Measurements from ENCODE around the gene MED19. TPM values are rescaled to one million over a fixed set of nuclear protein-coding genes. Genes with fewer than 3 reads are reported as not detected.
"Not testable (repeated sequence)": the region's sequence is repeated elsewhere in the genome, so short reads cannot be mapped to it uniquely, and the experiment has no call there.

Gene MED19
- total RNA-seq, 1 donor from 2014 or later = 15.9 TPM

DNA sequence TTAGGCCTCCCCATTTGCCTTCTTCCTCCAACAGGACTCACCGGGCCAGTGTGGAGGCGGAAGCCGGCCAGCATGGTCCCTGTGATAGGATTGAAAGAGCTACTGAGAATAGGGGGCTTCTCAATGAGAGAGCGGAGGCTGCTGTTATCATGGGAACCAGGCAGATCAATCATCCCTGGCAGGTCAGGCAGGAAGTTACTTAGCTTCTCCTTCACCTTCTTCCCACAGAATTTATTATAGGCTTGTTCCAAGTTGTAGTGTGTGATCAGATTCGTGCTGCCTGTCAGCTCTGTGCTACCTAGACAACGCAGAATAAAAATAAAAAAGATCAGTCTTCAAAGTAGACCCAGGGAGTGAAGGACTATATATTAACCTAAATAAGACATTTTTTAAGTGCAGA is 7.1 kb downstream of the MED19 start:
- no peak overlapping the region for H3K4me3 ChIP-seq (ENCODE audit: low read depth, low read length)
- DNase-seq (ENCODE audit: low read depth) = no peak
- TF ChIP-seq, protein P1, sequence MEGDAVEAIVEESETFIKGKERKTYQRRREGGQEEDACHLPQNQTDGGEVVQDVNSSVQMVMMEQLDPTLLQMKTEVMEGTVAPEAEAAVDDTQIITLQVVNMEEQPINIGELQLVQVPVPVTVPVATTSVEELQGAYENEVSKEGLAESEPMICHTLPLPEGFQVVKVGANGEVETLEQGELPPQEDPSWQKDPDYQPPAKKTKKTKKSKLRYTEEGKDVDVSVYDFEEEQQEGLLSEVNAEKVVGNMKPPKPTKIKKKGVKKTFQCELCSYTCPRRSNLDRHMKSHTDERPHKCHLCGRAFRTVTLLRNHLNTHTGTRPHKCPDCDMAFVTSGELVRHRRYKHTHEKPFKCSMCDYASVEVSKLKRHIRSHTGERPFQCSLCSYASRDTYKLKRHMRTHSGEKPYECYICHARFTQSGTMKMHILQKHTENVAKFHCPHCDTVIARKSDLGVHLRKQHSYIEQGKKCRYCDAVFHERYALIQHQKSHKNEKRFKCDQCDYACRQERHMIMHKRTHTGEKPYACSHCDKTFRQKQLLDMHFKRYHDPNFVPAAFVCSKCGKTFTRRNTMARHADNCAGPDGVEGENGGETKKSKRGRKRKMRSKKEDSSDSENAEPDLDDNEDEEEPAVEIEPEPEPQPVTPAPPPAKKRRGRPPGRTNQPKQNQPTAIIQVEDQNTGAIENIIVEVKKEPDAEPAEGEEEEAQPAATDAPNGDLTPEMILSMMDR (conservative IDR thresholded peaks at IDR 0.05; ENCODE audit: low read depth, low read length) = no peak

DNA sequence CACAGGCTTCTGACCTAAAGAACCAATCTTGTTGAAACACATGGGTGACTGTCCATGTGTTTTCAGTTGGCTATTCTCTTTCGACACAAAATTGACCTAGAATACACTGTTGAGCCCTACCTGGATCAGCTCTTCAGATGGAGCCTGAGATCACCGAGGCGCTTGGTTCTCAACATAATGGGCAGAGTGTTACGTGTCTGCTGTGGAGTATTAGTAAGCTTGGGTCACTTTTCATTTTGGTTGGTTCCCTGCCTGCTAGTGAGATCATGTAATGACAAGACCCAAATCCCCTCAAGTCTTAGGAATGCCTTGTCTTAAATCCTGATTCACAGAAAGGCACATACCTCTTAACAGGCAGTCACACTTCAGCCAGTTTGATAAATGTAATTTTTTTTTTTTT is 8.7 kb downstream of the MED19 start:
- TF ChIP-seq, protein P1 (conservative IDR thresholded peaks at IDR 0.05; ENCODE audit: low read depth, low read length) = no peak
- no peak overlapping the region for H3K4me3 ChIP-seq (ENCODE audit: low read depth, low read length)
- DNase-seq (ENCODE audit: low read depth) = no peak

DNA sequence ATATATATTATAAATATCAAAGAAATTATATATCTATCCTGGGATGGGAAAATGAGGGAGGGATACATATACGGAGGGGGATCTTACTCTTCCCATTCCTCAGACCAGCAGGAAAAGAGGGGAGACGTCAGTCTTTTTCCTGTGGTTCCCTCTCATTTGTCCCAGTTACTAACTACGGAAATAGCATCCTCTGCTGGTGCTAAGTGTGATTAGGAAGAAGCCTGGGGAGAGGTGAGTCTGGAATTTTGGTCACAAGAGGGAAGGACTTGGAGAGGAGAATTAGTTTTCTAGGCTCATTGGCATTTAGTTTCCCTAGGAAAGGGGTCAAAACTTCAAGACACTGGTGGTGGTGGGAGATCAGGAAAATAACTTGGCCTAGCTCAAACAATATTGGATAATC is 11.6 kb downstream of the MED19 start:
- DNase-seq (ENCODE audit: low read depth) = no peak
- TF ChIP-seq, protein P1 (conservative IDR thresholded peaks at IDR 0.05; ENCODE audit: low read depth, low read length) = no peak
- no peak overlapping the region for H3K4me3 ChIP-seq (ENCODE audit: low read depth, low read length)

DNA sequence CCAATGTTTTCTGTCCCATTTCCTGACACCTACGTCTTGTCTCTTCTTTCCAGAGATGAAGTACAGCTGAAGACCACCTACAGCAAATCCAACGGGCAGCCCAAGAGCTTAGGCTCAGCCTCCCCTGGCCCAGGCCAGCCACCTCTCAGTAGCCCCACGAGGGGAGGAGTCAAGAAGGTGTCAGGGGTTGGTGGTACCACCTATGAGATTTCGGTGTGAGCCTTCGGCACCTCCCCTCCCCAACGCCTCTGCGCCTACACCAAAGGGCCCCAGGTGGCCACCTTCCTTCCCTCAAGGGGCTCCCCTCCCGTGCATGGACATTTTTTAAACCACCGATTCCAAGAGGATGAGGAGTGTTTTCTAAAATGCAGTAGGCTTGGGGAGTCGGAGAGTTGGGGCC is 12.2 kb downstream of the MED19 start:
- DNase-seq (ENCODE audit: low read depth) = no peak
- TF ChIP-seq, protein P1 (conservative IDR thresholded peaks at IDR 0.05; ENCODE audit: low read depth, low read length) = no peak
- H3K4me3 ChIP-seq (ENCODE audit: low read depth, low read length) = no peak overlapping the region

DNA sequence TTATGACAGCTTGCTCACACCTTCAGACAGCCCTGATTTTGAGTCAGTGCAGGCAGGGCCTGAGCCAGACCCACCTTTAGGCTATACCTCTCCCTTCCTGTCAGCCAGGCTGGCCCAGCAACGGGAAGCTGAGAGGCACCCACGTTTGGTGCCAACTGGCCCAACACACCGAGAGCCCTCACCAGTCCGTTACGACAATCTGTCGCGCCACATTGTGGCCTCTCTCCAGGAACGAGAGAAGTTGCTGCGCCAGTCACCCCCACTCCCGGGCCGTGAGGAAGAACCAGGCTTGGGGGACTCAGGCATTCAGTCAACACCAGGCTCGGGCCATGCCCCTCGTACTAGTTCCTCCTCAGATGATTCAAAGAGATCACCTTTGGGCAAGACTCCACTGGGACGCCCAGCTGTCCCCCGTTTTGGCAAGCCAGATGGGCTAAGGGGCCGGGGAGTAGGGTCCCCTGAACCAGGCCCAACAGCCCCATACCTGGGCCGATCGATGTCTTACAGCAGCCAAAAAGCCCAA is 13.1 kb downstream of the MED19 start:
- H3K4me3 ChIP-seq (ENCODE audit: low read depth, low read length) = no peak overlapping the region
- TF ChIP-seq, protein P1 (conservative IDR thresholded peaks at IDR 0.05; ENCODE audit: low read depth, low read length) = no peak
- no peak for DNase-seq (ENCODE audit: low read depth)

DNA sequence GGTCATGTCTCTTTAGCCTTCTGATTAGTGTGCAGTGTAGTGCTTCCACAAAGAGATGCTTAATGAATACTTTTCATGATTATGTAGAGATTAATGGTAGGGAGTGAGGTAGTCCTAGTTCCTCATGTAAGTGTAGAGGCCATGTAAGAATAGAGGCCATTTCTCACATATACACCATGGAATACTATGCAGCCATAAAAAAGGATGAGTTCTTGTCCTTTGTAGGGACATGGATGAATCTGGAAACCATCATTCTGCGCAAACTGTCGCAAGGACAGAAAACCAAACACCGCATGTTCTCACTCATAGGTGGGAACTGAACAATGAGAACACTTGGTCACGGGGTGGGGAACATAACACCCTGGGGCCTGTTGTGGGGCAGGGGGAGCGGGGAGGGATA is 21.5 kb downstream of the MED19 start:
- H3K4me3 ChIP-seq (ENCODE audit: low read depth, low read length); DNase-seq (ENCODE audit: low read depth): not testable (repeated sequence)

DNA sequence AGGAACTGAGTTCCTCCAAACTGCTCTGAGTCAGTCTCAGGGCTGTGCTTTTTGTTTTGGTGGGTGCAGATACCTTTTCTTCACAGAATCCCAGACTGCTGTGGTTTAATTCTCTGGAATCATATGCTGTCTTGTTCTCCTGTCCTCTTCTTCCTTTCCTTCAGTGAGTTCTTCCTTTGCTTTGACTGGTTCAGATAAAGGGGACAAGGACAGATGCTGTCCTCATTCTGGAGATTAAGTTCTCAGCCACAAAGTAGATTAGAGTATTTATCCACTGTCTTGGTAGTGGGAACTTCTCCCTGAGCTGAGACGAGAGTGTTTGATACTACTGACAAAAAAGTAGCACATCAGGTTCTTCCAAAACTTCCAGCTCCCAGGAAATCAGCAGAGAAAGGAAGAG is 30.8 kb downstream of the MED19 start:
- DNase-seq (ENCODE audit: low read depth) = no peak
- TF ChIP-seq, protein P1 (conservative IDR thresholded peaks at IDR 0.05; ENCODE audit: low read depth, low read length) = no peak
- H3K4me3 ChIP-seq (ENCODE audit: low read depth, low read length) = no peak overlapping the region

DNA sequence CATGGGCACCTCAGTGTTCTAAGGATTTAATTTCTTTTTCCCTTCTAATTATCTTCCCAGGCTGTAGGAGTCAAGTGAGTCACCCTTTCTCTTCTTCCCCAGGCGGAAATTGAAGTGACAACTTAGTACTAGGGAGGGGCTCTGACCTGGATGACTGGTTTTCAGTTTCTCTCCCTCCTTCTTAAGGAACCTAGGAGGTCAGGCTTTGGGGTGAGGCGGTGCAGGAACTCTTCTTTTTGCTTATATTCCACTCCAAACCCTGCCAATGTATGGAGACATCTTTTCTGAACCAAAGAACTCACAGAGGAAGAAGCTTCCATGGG is 31.5 kb downstream of the MED19 start:
- no peak overlapping the region for H3K4me3 ChIP-seq (ENCODE audit: low read depth, low read length)
- no peak for DNase-seq (ENCODE audit: low read depth)
- TF ChIP-seq, protein P1 (conservative IDR thresholded peaks at IDR 0.05; ENCODE audit: low read depth, low read length) = no peak
